Loucy (cell line): ENCODE results near the gene NRG2.

ENCODE experiments used
- H2AFZ ChIP-seq: fragments of 200-600 bp; sonication (generic); 2 replicates; pipeline ENCODE4 v1.6.0; 2016; ENCODE audit warnings: antibody characterized with exemption, mild to moderate bottlenecking, low read length, moderate library complexity
- H3F3A ChIP-seq: fragments of 200-600 bp; 2 replicates; pipeline ENCODE4 v1.6.0; 2016; ENCODE audit warnings: antibody characterized with exemption, low read depth, mild to moderate bottlenecking
- H3K27me3 ChIP-seq: fragments of 200-600 bp; sonication (generic); 2 replicates; pipeline ENCODE4 v1.6.1; 2014; ENCODE audit warnings: low read length, mild to moderate bottlenecking; ENCODE audit not compliant: insufficient read depth, poor library complexity, severe bottlenecking
- H3K36me3 ChIP-seq: fragments of 200-600 bp; sonication (generic); 2 replicates; pipeline ENCODE4 v1.6.1; 2016; ENCODE audit warnings: low read length; ENCODE audit not compliant: insufficient read depth
- H3K4me1 ChIP-seq: fragments of 200-600 bp; sonication (generic); 2 replicates; pipeline ENCODE4 v1.5.1; 2014; ENCODE audit warnings: low read length, mild to moderate bottlenecking; ENCODE audit not compliant: insufficient read depth, poor library complexity, severe bottlenecking
- H3K4me2 ChIP-seq: fragments of 200-600 bp; sonication (generic); 2 replicates; pipeline ENCODE4 v1.6.0; 2014; ENCODE audit warnings: antibody characterized with exemption, low read length, low read depth, mild to moderate bottlenecking; ENCODE audit not compliant: poor library complexity, severe bottlenecking
- H3K4me3 ChIP-seq: fragments of 200-600 bp; sonication (generic); 2 replicates; pipeline ENCODE4 v1.5.1; 2014; ENCODE audit warnings: low read length, mild to moderate bottlenecking, mixed read lengths; ENCODE audit not compliant: poor library complexity, severe bottlenecking
- H3K79me2 ChIP-seq: fragments of 200-600 bp; sonication (generic); 2 replicates; pipeline ENCODE4 v1.6.1; 2014; ENCODE audit warnings: low read length; ENCODE audit not compliant: insufficient read depth
- H3K9ac ChIP-seq: fragments of 200-600 bp; sonication (generic); 2 replicates; pipeline ENCODE4 v1.6.0; 2014; ENCODE audit warnings: mild to moderate bottlenecking, low read depth, low read length, moderate library complexity; ENCODE audit not compliant: poor library complexity, severe bottlenecking
- H3K9me2 ChIP-seq: fragments of 200-600 bp; sonication (generic); replicated peaks from 2 replicates; pipeline ENCODE4 v1.6.1; 2016; ENCODE audit warnings: low read depth, low read length, mixed read lengths
- H3K9me3 ChIP-seq: fragments of 200-600 bp; sonication (generic); 2 replicates; pipeline ENCODE4 v1.6.1; 2014; ENCODE audit warnings: mild to moderate bottlenecking, antibody characterized with exemption, low read length, low read depth; ENCODE audit not compliant: insufficient read depth
- H4K20me1 ChIP-seq: fragments of 200-600 bp; sonication (generic); 2 replicates; pipeline ENCODE4 v1.6.0; 2014; ENCODE audit warnings: antibody characterized with exemption, low read length, mild to moderate bottlenecking; ENCODE audit not compliant: insufficient read depth, poor library complexity, severe bottlenecking
- EZH2phosphoT487 ChIP-seq: fragments of 200-600 bp; IDR thresholded peaks from 2 replicates; pipeline ENCODE4 v1.6.1; 2018; ENCODE audit warnings: antibody characterized with exemption, mild to moderate bottlenecking, moderate library complexity, borderline replicate concordance
- TF ChIP-seq, protein P1 (sequence below): fragments of 200-600 bp; sonication (generic); conservative IDR thresholded peaks from 2 replicates; pipeline ENCODE4 v1.5.1; 2014; ENCODE audit warnings: mild to moderate bottlenecking, antibody characterized with exemption, low read length

The NRG2 gene

DNA sequence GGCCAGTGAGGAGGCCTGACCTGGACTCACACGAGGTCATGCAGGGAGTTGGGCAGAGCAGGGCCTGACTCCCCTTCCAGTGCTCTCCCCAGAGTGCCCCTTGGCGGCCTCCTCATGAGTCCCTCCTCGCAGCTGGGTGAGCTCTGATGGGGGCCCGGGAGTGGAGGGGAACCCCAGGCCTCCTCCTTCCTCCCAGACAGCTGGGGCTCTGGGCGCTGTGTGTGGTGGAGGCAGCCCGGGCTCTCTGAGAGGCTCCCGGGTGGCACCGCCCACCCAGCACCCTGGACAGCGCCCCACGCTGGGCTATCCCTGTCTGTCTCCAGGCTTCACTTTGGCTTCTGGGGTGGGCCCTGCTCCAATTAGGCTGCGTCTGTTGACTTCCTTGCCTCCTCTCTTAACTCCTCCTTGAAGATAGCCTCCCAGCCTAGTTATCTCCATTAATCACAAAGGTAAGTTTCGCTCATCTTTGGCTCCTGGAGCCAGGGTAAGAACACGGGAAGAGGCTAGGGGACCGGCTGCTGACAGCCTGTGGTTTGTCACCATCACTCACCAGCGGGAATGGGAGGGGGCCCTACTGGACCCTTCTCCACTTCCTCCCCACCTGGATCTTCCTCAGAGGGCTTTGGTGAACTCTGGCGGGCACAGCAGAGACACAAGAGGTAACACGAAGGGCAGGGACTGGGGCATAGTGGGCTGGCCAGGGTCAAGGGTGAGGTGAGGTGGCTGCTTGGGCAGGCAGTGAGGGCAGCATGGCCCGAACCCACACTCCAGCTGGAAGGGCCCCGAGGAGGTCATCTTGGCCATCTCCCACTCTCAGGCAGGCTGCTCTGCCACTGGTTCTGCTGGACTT lies 234.4 kb downstream of the NRG2 start:
- Histone ChIP-seq H4K20me1 (no peaks in the 10 kb centered on the region), H3K4me1 (no peaks in the 10 kb centered on the region), H3K9me2 (no peaks in the 10 kb centered on the region), H3K79me2 (no peaks in the 10 kb centered on the region), H3K9ac (no peak overlapping the region), H3K4me3 (no peak overlapping the region), H3K4me2 (no peak overlapping the region), H3K27me3 (no peaks in the 10 kb centered on the region), H2AFZ (no peak overlapping the region), H3K9me3 (no peaks in the 10 kb centered on the region), H3F3A (no peaks in the 10 kb centered on the region), H3K36me3 (no peaks in the 10 kb centered on the region)
- TF ChIP-seq, protein P1, sequence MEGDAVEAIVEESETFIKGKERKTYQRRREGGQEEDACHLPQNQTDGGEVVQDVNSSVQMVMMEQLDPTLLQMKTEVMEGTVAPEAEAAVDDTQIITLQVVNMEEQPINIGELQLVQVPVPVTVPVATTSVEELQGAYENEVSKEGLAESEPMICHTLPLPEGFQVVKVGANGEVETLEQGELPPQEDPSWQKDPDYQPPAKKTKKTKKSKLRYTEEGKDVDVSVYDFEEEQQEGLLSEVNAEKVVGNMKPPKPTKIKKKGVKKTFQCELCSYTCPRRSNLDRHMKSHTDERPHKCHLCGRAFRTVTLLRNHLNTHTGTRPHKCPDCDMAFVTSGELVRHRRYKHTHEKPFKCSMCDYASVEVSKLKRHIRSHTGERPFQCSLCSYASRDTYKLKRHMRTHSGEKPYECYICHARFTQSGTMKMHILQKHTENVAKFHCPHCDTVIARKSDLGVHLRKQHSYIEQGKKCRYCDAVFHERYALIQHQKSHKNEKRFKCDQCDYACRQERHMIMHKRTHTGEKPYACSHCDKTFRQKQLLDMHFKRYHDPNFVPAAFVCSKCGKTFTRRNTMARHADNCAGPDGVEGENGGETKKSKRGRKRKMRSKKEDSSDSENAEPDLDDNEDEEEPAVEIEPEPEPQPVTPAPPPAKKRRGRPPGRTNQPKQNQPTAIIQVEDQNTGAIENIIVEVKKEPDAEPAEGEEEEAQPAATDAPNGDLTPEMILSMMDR, result no peak
- no peak for TF ChIP-seq EZH2phosphoT487

- TF ChIP-seq, protein P1, result no peak
- TF ChIP-seq EZH2phosphoT487, result no peak
Measured at GRCh38 chr5:139807647-139808030, 235.5 kb downstream of the NRG2 start.

DNA sequence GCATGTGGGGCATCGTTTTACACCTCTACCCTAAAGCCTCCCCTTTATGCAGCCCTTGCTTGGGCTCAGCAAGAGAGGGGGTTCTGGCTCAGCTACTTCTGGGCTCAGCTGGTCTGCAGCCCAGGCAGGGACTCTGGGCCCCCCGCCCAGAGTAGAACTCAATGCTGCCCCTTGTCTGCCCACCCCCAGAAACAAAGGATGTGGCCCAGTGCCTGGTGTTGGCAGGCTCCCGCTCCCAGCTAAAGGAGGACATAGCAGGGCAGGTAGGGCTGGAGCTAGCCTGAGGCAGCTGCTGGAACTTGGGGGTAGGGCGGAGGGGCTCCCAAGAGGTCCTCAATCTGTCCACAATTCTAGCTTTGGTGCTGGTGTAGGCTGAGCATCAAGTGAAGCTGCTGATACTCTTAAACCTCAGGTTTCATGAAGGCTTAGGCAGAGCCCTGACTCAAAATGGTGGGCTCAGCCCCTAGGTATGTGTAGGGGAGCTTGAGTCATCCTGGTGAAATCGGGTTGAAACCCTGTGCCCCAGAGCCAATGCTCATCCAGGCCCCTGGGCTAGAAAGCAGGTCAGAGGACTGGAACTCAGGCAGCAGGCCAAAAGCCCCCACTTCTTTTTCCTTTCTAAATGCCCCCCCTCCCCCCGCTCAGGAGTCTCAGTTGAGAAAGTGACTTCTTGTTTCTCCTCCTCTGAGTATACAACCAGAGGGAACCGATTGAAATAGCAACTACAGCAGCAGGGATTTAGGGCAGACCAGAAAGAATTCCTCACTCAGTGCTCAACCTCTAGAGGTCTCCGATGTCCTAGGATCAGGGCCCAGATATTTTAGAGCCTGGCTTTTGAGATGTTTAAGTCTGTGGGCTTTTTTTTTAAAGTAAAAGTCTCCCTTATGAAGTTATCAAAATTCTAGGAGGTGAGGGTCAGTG lies 236.1 kb downstream of the NRG2 start:
- Histone ChIP-seq H3K9me2 (no peaks in the 10 kb centered on the region), H3K4me1 (no peaks in the 10 kb centered on the region), H2AFZ (no peak overlapping the region), H3K4me3 (no peak overlapping the region), H4K20me1 (no peaks in the 10 kb centered on the region), H3K79me2 (no peaks in the 10 kb centered on the region), H3F3A (no peaks in the 10 kb centered on the region), H3K36me3 (no peaks in the 10 kb centered on the region), H3K4me2 (no peak overlapping the region), H3K27me3 (no peaks in the 10 kb centered on the region), H3K9me3 (no peaks in the 10 kb centered on the region), H3K9ac (no peak overlapping the region)
- TF ChIP-seq EZH2phosphoT487, result no peak
- TF ChIP-seq, protein P1, result no peak

More at GRCh38 chr5:139807647-139808030, 235.5 kb downstream of the NRG2 start:
- H3F3A ChIP-seq, result no peaks in the 10 kb centered on the region
- H3K27me3 ChIP-seq, result no peaks in the 10 kb centered on the region
- H3K4me3 ChIP-seq, result no peak overlapping the region
- no peaks in the 10 kb centered on the region for H4K20me1 ChIP-seq
- H3K9me2 ChIP-seq, result no peaks in the 10 kb centered on the region
- no peaks in the 10 kb centered on the region for H3K79me2 ChIP-seq
- no peaks in the 10 kb centered on the region for H3K4me1 ChIP-seq
- H2AFZ ChIP-seq, result no peak overlapping the region
- no peak overlapping the region for H3K9ac ChIP-seq
- no peaks in the 10 kb centered on the region for H3K36me3 ChIP-seq
- H3K4me2 ChIP-seq, result no peak overlapping the region
- no peaks in the 10 kb centered on the region for H3K9me3 ChIP-seq
